Measurements from ENCODE around the gene RHBDF1.

RHBDF1 gene

DNA sequence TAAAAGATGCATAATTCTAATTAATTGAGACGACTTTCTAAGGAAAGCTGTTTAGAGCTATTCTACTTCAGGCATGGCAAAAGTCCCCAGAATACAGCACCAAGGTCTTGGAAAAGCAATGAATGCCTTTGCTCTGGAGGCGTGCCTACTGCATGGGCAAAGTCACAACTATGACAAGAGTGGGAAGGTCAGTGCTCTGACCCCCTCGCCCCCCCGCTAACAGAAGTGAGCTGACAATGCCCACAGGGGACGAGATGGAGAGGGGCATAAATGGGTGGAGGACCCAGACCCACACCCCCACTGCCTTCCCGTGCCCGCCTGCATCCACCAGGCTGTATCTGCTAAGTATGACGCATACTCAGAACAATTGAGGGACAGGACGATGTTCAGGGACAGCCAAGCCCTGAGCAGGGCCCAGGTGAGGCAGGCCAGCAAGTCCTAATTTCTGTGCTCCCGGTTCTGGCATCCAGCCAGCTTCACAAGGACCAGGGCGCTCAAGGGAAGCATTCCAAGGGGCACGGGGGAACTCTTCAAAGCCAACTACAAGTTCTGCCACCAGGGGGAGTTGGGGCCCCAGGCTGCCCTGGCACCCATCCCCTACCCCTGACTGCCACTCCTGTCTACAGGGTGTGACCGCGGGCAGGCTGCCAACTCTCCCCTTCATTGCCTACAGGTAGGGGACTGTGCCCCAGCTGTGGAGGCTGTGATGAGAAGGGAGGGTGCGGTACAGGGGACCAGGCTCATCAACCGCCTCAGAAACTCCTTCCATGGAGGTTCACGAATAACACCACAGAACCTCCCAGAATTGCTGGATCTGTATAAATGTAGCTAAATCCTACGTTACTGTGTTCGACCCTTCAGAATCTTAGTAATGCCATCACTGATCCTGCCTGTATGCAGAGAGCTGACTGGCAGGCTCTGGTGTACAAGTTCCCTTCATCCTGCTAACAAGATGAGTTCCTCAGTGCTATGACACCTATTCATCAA, 45.2 kb upstream of the RHBDF1 start:
- POLR2A ChIA-PET: no interaction called here
- CTCF ChIA-PET: interaction anchor here (0.7 to 5.8 kb wide), 22 partner anchors 8 to 250 kb away, joined by 3 to 54 read pairs (median 3); no protein-coding TSS in a partner anchor
- peak; percentile 67 for DNase-seq (ENCODE audit: extremely low spot score)
- TF ChIP-seq CTCF (IDR thresholded peaks at IDR 0.05; ENCODE audit: control extremely low read depth, extremely low read depth, low read depth, missing control alignments): peak; percentile 58

DNA sequence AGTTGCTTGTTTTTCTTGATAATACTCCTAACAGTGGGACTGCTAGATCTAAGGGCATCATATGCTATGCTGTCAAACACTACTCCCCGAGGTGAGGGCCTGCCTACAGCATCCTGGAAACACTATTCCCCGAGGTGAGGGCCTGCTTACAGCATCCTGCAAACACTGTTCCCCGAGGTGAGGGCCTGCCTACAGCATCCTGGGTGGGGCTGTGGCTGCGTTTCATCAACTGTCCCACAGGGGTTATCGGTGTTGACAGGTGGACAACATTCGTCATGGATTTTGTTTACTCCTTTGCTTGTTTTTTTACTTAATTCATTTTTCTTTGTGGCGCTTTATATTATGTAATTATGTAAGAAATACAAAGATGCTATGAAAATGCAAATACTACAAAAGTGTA, 43.6 kb upstream of the RHBDF1 start:
- no peak for DNase-seq (ENCODE audit: extremely low spot score)
- POLR2A ChIA-PET: no interaction called here
- CTCF ChIA-PET: interaction anchor here (1.4 to 5.8 kb wide), 4 partner anchors 8 to 246 kb away, joined by 3 to 54 read pairs (median 14); no protein-coding TSS in a partner anchor
- no peak for TF ChIP-seq CTCF (IDR thresholded peaks at IDR 0.05; ENCODE audit: control extremely low read depth, extremely low read depth, low read depth, missing control alignments)

GRCh38 chr16:114327-114726, 41.9 kb upstream of the RHBDF1 start:
- POLR2A ChIA-PET: no interaction called here

DNA sequence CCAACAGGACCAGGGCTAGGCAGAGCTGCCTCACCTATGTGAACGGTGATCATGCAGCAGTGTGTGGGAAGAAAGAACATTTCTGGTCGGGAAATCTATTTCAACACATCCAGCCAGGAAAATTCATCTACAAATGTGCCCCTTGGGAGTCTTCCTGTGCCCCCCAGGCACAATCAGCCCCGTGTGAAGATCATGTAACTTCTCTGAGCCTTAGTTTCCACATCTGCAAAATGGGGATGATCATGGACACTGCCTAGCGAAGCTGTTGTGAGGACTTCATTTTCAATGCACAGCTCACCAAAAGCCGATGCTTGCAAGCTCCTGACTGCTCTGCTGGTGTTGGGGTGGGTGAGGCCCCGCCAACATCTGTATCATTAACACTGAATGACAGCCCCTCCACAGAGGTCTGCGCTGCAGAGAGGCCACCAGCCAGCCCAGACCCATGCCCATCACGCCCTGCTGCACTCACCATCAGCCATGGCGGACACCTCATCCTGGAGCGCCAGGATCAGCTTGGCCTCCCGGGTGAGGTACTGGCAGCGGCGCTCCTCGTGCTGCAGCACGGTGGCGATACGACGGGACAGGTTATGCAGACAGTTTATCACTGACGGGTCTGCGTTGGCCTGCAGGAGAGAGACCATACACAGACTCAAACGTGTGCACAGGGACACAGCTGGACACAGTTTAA, 39.9 kb upstream of the RHBDF1 start:
- DNase-seq (ENCODE audit: extremely low spot score): no peak
- no peak for TF ChIP-seq CTCF (IDR thresholded peaks at IDR 0.05; ENCODE audit: control extremely low read depth, extremely low read depth, low read depth, missing control alignments)
- ChIA-PET CTCF (no interaction called here), POLR2A (no interaction called here)

More at GRCh38 chr16:114327-114726, 41.9 kb upstream of the RHBDF1 start:
- CTCF ChIA-PET: interaction anchor here (1.0 kb wide), 2 partner anchors 49 to 67 kb away, joined by 3 read pairs; no protein-coding TSS in a partner anchor
- DNase-seq (ENCODE audit: extremely low spot score): no peak
- no peak for TF ChIP-seq CTCF (IDR thresholded peaks at IDR 0.05; ENCODE audit: control extremely low read depth, extremely low read depth, low read depth, missing control alignments)

DNA sequence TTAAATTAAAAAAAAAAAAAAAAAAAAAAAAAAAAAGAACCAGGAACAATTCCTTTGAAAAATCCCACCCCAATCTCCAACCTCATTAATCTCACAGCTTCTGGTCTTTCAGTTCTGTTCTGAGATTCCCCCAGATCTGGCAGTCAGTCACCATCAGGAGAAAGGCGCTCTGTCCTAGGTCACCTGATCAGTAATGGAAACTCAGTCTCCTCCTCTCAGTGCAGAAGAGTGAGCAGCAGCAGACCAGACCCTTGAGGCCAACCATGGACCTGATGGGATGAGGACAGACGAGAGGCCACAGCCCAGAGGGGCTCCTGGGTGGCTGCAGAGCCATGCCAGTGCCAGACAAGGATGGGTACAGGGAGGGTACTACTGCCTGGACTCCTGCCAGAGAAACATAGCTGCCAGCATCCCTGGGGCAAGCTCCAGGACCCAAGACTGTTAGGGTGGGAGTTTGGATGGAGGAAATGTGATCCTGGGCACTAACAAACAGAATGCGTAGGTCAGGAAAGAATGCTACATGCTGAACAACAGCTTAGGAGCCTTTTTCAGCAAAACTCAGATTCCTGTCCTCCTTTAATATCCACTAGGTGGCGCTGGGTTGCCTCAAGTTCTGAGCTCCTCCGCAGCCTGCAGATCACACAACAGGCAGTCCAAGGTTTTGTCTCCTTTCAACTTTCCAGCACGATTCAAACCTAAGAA, 34.3 kb upstream of the RHBDF1 start:
- ChIA-PET CTCF (interaction anchor here (0.7 to 5.4 kb wide), 40 partner anchors 8 to 483 kb away, joined by 3 to 54 read pairs (median 4); partner anchors contain the start of genes HBQ1, MRPL28, PGAP6 and POLR3K), POLR2A (no interaction called here)
- peak; percentile 83 for DNase-seq (ENCODE audit: extremely low spot score)
- TF ChIP-seq CTCF (IDR thresholded peaks at IDR 0.05; ENCODE audit: control extremely low read depth, extremely low read depth, low read depth, missing control alignments): peak; percentile 81

GRCh38 chr16:105521-105920, 33.1 kb upstream of the RHBDF1 start:
- TF ChIP-seq CTCF (IDR thresholded peaks at IDR 0.05; ENCODE audit: control extremely low read depth, extremely low read depth, low read depth, missing control alignments): no peak
- ChIA-PET POLR2A (no interaction called here), CTCF (interaction anchor here (1.1 to 5.4 kb wide), 7 partner anchors 17 to 258 kb away, joined by 3 to 53 read pairs (median 5); no protein-coding TSS in a partner anchor)
- DNase-seq (ENCODE audit: extremely low spot score): no peak
